Neural progenitor cell (in vitro differentiated cells): ENCODE data around the gene KRT15. TPM values are rescaled to one million over a fixed set of nuclear protein-coding genes. Genes with fewer than 3 reads are reported as not detected.

ENCODE experiments used
- DNase-seq: peaks from one replicate; pipeline ENCODE4 v3.0.0-alpha.2; 2016; ENCODE audit warnings: low spot score
- H2AFZ ChIP-seq: fragments of 200-600 bp; sonication (generic); replicated peaks from 2 replicates; pipeline ENCODE4 v1.6.1; 2016; ENCODE audit warnings: antibody characterized with exemption
- H3F3A ChIP-seq: fragments of 200-600 bp; sonication (generic); 2 replicates; pipeline ENCODE4 v1.6.1; 2016; ENCODE audit warnings: antibody characterized with exemption, low read depth
- H3K27ac ChIP-seq: fragments of 200-600 bp; sonication (generic); 2 replicates; pipeline ENCODE4 v1.5.1; 2016; ENCODE audit warnings: mild to moderate bottlenecking
- H3K27me3 ChIP-seq: fragments of 200-600 bp; sonication (generic); 2 replicates; pipeline ENCODE4 v1.6.1; 2016; ENCODE audit warnings: mild to moderate bottlenecking, moderate library complexity
- H3K36me3 ChIP-seq: fragments of 200-600 bp; sonication (generic); 2 replicates; pipeline ENCODE4 v1.5.1; 2016
- H3K4me1 ChIP-seq: fragments of 200-600 bp; sonication (generic); 2 replicates; pipeline ENCODE4 v1.6.1; 2016; ENCODE audit warnings: mixed run types
- H3K4me2 ChIP-seq: fragments of 200-600 bp; sonication (generic); 2 replicates; pipeline ENCODE4 v1.6.1; 2016
- H3K4me3 ChIP-seq: fragments of 200-600 bp; sonication (generic); 2 replicates; pipeline ENCODE4 v1.5.1; 2016
- H3K79me2 ChIP-seq: fragments of 200-600 bp; sonication (generic); 2 replicates; pipeline ENCODE4 v1.6.1; 2016; ENCODE audit warnings: low read depth
- H3K9ac ChIP-seq: fragments of 200-600 bp; sonication (generic); 2 replicates; pipeline ENCODE4 v1.6.1; 2016
- H3K9me3 ChIP-seq: fragments of 200-600 bp; sonication (generic); 2 replicates; pipeline ENCODE4 v1.5.1; 2016; ENCODE audit warnings: low read depth
- H4K20me1 ChIP-seq: fragments of 200-600 bp; sonication (generic); 2 replicates; pipeline ENCODE4 v1.6.1; 2016; ENCODE audit warnings: low read depth
- H3K27ac Mint-ChIP-seq: 3 replicates; pipeline ENCODE4 v1.8.0; 2021; ENCODE audit warnings: mixed read lengths
- H3K27me3 Mint-ChIP-seq: 2 replicates; pipeline ENCODE4 v1.8.0; 2022; ENCODE audit warnings: low read depth, mild to moderate bottlenecking, inconsistent platforms, moderate library complexity, mixed read lengths; ENCODE audit not compliant: insufficient read depth
- H3K36me3 Mint-ChIP-seq: 3 replicates; pipeline ENCODE4 v1.8.0; 2021; ENCODE audit warnings: mixed read lengths
- H3K4me1 Mint-ChIP-seq: 3 replicates; pipeline ENCODE4 v1.8.0; 2021; ENCODE audit warnings: mixed read lengths
- H3K4me3 Mint-ChIP-seq: 3 replicates; pipeline ENCODE4 v1.8.0; 2021; ENCODE audit warnings: mild to moderate bottlenecking, moderate library complexity, mixed read lengths
- H3K9me3 Mint-ChIP-seq: 3 replicates; pipeline ENCODE4 v1.8.0; 2020; ENCODE audit warnings: mixed read lengths
- CTCF ChIP-seq: fragments of 200-600 bp; sonication (generic); IDR thresholded peaks from 2 replicates; pipeline ENCODE4 v1.5.1; 2017; ENCODE audit warnings: antibody characterized with exemption, mild to moderate bottlenecking
- EZH2 ChIP-seq: fragments of 200-600 bp; sonication (generic); IDR thresholded peaks from 2 replicates; pipeline ENCODE4 v1.6.1; 2017; ENCODE audit warnings: antibody characterized with exemption, mild to moderate bottlenecking, moderate library complexity
- EZH2phosphoT487 ChIP-seq: fragments of 200-600 bp; sonication (generic); IDR thresholded peaks from 2 replicates; pipeline ENCODE4 v1.6.1; 2017; ENCODE audit warnings: antibody characterized with exemption
- total RNA-seq: library from RNA; depleted of rRNA; stranded (reverse); fragments of >200 nt; gene quantifications from 2 replicates; pipeline ENCODE4 v1.2.3, GENCODE V29; 2015; ENCODE audit warnings: low replicate concordance

Gene KRT15
- total RNA-seq, 1 donor from 2014 or later: not detected

GRCh38 chr17:41499714-41500113 is 19.0 kb downstream of the KRT15 start:
- H4K20me1 ChIP-seq: no peaks in the 10 kb centered on the region
- no peaks in the 10 kb centered on the region for H3K36me3 ChIP-seq
- no peak overlapping the region for H3K9ac ChIP-seq
- H3K4me3 Mint-ChIP-seq: no peak overlapping the region
- no peaks in the 10 kb centered on the region for H3K9me3 Mint-ChIP-seq
- H3K9me3 ChIP-seq: no peaks in the 10 kb centered on the region
- H3F3A ChIP-seq: no peaks in the 10 kb centered on the region
- no peaks in the 10 kb centered on the region for H3K27me3 ChIP-seq
- H3K27me3 Mint-ChIP-seq: peaks cover 8% of the 10 kb centered on the region
- no peaks in the 10 kb centered on the region for H3K36me3 Mint-ChIP-seq
- peaks cover 8% of the 10 kb centered on the region for H3K4me1 ChIP-seq
- H3K79me2 ChIP-seq: no peaks in the 10 kb centered on the region
- no peak overlapping the region for H3K27ac ChIP-seq
- DNase-seq: no peak
- no peak overlapping the region for H3K27ac Mint-ChIP-seq
- no peak overlapping the region for H3K4me2 ChIP-seq
- H2AFZ ChIP-seq: no peak overlapping the region
- H3K4me3 ChIP-seq: no peak overlapping the region
- TF ChIP-seq EZH2phosphoT487 (no peak), EZH2 (no peak), CTCF (no peak)
- H3K4me1 Mint-ChIP-seq: peaks cover 8% of the 10 kb centered on the region

GRCh38 chr17:41498276-41498675 is 20.4 kb downstream of the KRT15 start:
- no peak overlapping the region for H2AFZ ChIP-seq
- H3K9me3 Mint-ChIP-seq: no peaks in the 10 kb centered on the region
- H3K36me3 ChIP-seq: no peaks in the 10 kb centered on the region
- H3K4me3 Mint-ChIP-seq: no peak overlapping the region
- no peaks in the 10 kb centered on the region for H3K79me2 ChIP-seq
- no peak overlapping the region for H3K9ac ChIP-seq
- no peaks in the 10 kb centered on the region for H4K20me1 ChIP-seq
- no peak for DNase-seq
- no peaks in the 10 kb centered on the region for H3K9me3 ChIP-seq
- H3K4me1 Mint-ChIP-seq: peaks cover 11% of the 10 kb centered on the region
- no peak overlapping the region for H3K4me2 ChIP-seq
- H3K36me3 Mint-ChIP-seq: no peaks in the 10 kb centered on the region
- H3K27me3 ChIP-seq: no peaks in the 10 kb centered on the region
- peaks cover 5% of the 10 kb centered on the region for H3K27me3 Mint-ChIP-seq
- no peak for TF ChIP-seq CTCF
- TF ChIP-seq EZH2phosphoT487: no peak
- TF ChIP-seq EZH2: no peak
- no peak overlapping the region for H3K27ac ChIP-seq
- H3K4me3 ChIP-seq: no peak overlapping the region
- H3K27ac Mint-ChIP-seq: no peak overlapping the region
- no peaks in the 10 kb centered on the region for H3F3A ChIP-seq
- H3K4me1 ChIP-seq: peaks cover 8% of the 10 kb centered on the region

GRCh38 chr17:41496803-41497484 is 21.7 kb downstream of the KRT15 start:
- Mint-ChIP-seq H3K4me1 (peaks cover 19% of the 10 kb centered on the region), H3K36me3 (no peaks in the 10 kb centered on the region), H3K27ac (no peak overlapping the region), H3K27me3 (peaks cover 7% of the 10 kb centered on the region), H3K4me3 (no peak overlapping the region), H3K9me3 (no peaks in the 10 kb centered on the region)
- Histone ChIP-seq H3F3A (no peaks in the 10 kb centered on the region), H3K79me2 (no peaks in the 10 kb centered on the region), H3K4me1 (peaks cover 8% of the 10 kb centered on the region), H3K9ac (no peak overlapping the region), H4K20me1 (no peaks in the 10 kb centered on the region), H3K27ac (no peak overlapping the region), H3K4me3 (no peak overlapping the region), H3K4me2 (no peak overlapping the region), H3K27me3 (no peaks in the 10 kb centered on the region), H2AFZ (no peak overlapping the region), H3K9me3 (no peaks in the 10 kb centered on the region), H3K36me3 (no peaks in the 10 kb centered on the region)
- TF ChIP-seq EZH2: no peak
- no peak for TF ChIP-seq EZH2phosphoT487
- TF ChIP-seq CTCF: peak; percentile 59
- DNase-seq: peak; percentile 76
